Measurements from ENCODE around the gene RELN.

RELN gene

DNA sequence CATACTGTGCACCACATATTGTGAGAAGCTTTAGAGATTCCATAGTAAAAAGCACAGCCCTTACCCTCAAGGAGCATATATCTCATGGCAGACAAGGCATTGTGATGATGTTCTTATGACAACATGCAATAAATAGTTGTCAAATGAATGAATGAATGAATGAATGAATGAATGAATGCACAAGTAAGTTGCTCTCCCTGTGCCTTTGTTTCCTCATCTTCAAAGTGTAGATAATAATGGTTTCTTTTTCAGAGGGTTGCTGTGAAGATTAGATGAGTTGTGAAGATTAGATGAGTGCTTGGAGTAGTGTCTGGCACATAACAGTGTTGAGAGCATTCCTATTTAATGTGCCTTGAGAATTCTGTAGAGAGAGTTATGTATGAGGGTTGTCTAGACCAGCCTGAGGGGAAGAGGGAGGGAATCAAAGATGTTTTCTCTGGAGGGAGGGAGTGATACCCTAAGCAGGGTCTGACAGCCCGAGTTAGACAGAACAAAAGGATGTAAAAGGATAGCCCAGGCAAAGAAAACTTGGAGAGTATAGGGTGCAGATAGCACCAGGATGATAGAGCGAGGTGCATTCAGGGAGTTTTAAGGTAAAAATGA lies 217.2 kb downstream of the RELN start:
- H3K4me1 ChIP-seq (ENCODE audit: control insufficient read depth in 1 of 2, insufficient read depth in 2 of 2, low read length in 2 of 2), result peaks cover 0 to 2% of the 10 kb centered on the region in 2 experiments
- H3K14ac ChIP-seq (ENCODE audit: low read length), result no peak overlapping the region
- H4K12ac ChIP-seq (ENCODE audit: low read depth, low read length), result no peak overlapping the region
- H3K18ac ChIP-seq (ENCODE audit: low read length), result no peak overlapping the region
- no CpG with 5 or more reads among the region's 2 CpGs for WGBS (ENCODE audit: extremely low coverage, insufficient coverage, insufficient read length)
- H2BK12ac ChIP-seq (ENCODE audit: low read length), result no peak overlapping the region
- H3K27me3 ChIP-seq (ENCODE audit: insufficient read depth, low read length), result no peaks in the 10 kb centered on the region
- H3K4me3 ChIP-seq (ENCODE audit: low read depth, low read length), result no peak overlapping the region
- H4K91ac ChIP-seq (ENCODE audit: low read depth, low read length), result no peak overlapping the region
- H2BK120ac ChIP-seq (ENCODE audit: insufficient read depth, low read length, poor library complexity), result no peak overlapping the region
- H3K79me2 ChIP-seq (ENCODE audit: control insufficient read depth, insufficient read depth, low read length, poor library complexity), result no peaks in the 10 kb centered on the region
- no peak overlapping the region for H3K4ac ChIP-seq (ENCODE audit: low read depth, low read length)
- no peak overlapping the region for H3K4me2 ChIP-seq (ENCODE audit: low read length)
- no peak overlapping the region for H2AK5ac ChIP-seq (ENCODE audit: low read length)
- H3K79me1 ChIP-seq (ENCODE audit: low read length), result peaks cover 2% of the 10 kb centered on the region
- no peak overlapping the region for H3K23ac ChIP-seq (ENCODE audit: low read length)
- no peaks in the 10 kb centered on the region for H3K9me3 ChIP-seq (ENCODE audit: insufficient read depth, low read depth, low read length)
- H4K8ac ChIP-seq (ENCODE audit: low read depth, low read length), result no peak overlapping the region
- H3K27ac ChIP-seq (ENCODE audit: low read depth, low read length), result no peak overlapping the region
- no peak overlapping the region for H2BK5ac ChIP-seq (ENCODE audit: low read depth, low read length, poor library complexity)
- H3K36me3 ChIP-seq (ENCODE audit: control insufficient read depth in 1 of 2, insufficient read depth in 2 of 2, low read length in 2 of 2), result no peaks in the 10 kb centered on the region
- no peak overlapping the region for H3K9ac ChIP-seq (ENCODE audit: low read length)
- no peak overlapping the region for H2AFZ ChIP-seq (ENCODE audit: insufficient read depth, low read length, poor library complexity)
- no peak for DNase-seq

- Histone ChIP-seq H3K79me2 (ENCODE audit: control insufficient read depth, insufficient read depth, low read length, poor library complexity) (no peaks in the 10 kb centered on the region), H3K4me3 (ENCODE audit: low read depth, low read length) (no peak overlapping the region), H3K23ac (ENCODE audit: low read length) (no peak overlapping the region), H2AFZ (ENCODE audit: insufficient read depth, low read length, poor library complexity) (no peak overlapping the region), H3K4me1 (ENCODE audit: control insufficient read depth in 1 of 2, insufficient read depth in 2 of 2, low read length in 2 of 2) (peaks cover 0 to 2% of the 10 kb centered on the region in 2 experiments), H2BK5ac (ENCODE audit: low read depth, low read length, poor library complexity) (no peak overlapping the region), H4K12ac (ENCODE audit: low read depth, low read length) (no peak overlapping the region), H2AK5ac (ENCODE audit: low read length) (no peak overlapping the region), H3K14ac (ENCODE audit: low read length) (no peak overlapping the region), H2BK12ac (ENCODE audit: low read length) (no peak overlapping the region), H3K9ac (ENCODE audit: low read length) (no peak overlapping the region), H3K79me1 (ENCODE audit: low read length) (peaks cover 2% of the 10 kb centered on the region), H3K9me3 (ENCODE audit: insufficient read depth, low read depth, low read length) (no peaks in the 10 kb centered on the region), H2BK120ac (ENCODE audit: insufficient read depth, low read length, poor library complexity) (no peak overlapping the region), H3K4ac (ENCODE audit: low read depth, low read length) (no peak overlapping the region), H3K36me3 (ENCODE audit: control insufficient read depth in 1 of 2, insufficient read depth in 2 of 2, low read length in 2 of 2) (no peaks in the 10 kb centered on the region), H3K18ac (ENCODE audit: low read length) (no peak overlapping the region), H3K4me2 (ENCODE audit: low read length) (no peak overlapping the region), H4K8ac (ENCODE audit: low read depth, low read length) (no peak overlapping the region), H3K27ac (ENCODE audit: low read depth, low read length) (no peak overlapping the region), H3K27me3 (ENCODE audit: insufficient read depth, low read length) (no peaks in the 10 kb centered on the region), H4K91ac (ENCODE audit: low read depth, low read length) (no peak overlapping the region)
- WGBS (ENCODE audit: extremely low coverage, insufficient coverage, insufficient read length), result no CpG with 5 or more reads among the region's 2 CpGs
- DNase-seq, result no peak
Measured at GRCh38 chr7:103771294-103771693, 218.2 kb downstream of the RELN start.

DNA sequence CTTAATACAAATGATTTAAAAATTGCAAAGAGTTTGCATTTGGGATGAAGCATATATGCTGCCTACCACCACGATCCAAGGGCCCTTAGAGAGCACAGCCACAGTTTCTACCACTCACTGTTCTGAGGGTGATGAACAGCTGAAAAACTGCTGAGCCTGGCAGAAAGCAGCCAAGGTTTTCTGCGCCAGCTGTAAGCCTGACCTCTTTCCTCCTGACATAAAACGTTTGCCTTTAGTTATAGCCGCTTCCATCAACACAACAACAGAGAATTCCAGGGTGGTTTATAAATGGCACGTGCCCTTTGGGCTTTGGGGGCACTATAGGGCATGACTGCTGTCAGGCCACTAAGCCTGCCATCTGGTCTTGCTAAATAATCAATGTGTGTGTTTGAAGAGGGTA lies 222.8 kb downstream of the RELN start:
- Histone ChIP-seq H3K4ac (ENCODE audit: low read depth, low read length) (no peak overlapping the region), H2BK12ac (ENCODE audit: low read length) (no peak overlapping the region), H3K18ac (ENCODE audit: low read length) (no peak overlapping the region), H3K4me1 (ENCODE audit: control insufficient read depth in 1 of 2, insufficient read depth in 2 of 2, low read length in 2 of 2) (peaks cover 2 to 3% of the 10 kb centered on the region in 2 experiments), H2AFZ (ENCODE audit: insufficient read depth, low read length, poor library complexity) (no peak overlapping the region), H2BK120ac (ENCODE audit: insufficient read depth, low read length, poor library complexity) (no peak overlapping the region), H3K36me3 (ENCODE audit: control insufficient read depth in 1 of 2, insufficient read depth in 2 of 2, low read length in 2 of 2) (no peaks in the 10 kb centered on the region), H2AK5ac (ENCODE audit: low read length) (no peak overlapping the region), H3K23ac (ENCODE audit: low read length) (no peak overlapping the region), H3K4me2 (ENCODE audit: low read length) (no peak overlapping the region), H3K9ac (ENCODE audit: low read length) (no peak overlapping the region), H3K9me3 (ENCODE audit: insufficient read depth, low read depth, low read length) (no peaks in the 10 kb centered on the region), H3K27ac (ENCODE audit: low read depth, low read length) (no peak overlapping the region), H4K91ac (ENCODE audit: low read depth, low read length) (no peak overlapping the region), H3K79me1 (ENCODE audit: low read length) (no peaks in the 10 kb centered on the region), H3K27me3 (ENCODE audit: insufficient read depth, low read length) (no peaks in the 10 kb centered on the region), H4K8ac (ENCODE audit: low read depth, low read length) (no peak overlapping the region), H4K12ac (ENCODE audit: low read depth, low read length) (no peak overlapping the region), H2BK5ac (ENCODE audit: low read depth, low read length, poor library complexity) (no peak overlapping the region), H3K4me3 (ENCODE audit: low read depth, low read length) (no peak overlapping the region), H3K79me2 (ENCODE audit: control insufficient read depth, insufficient read depth, low read length, poor library complexity) (no peaks in the 10 kb centered on the region), H3K14ac (ENCODE audit: low read length) (no peak overlapping the region)
- DNase-seq, result no peak
- WGBS (ENCODE audit: extremely low coverage, insufficient coverage, insufficient read length), result no CpG with 5 or more reads among the region's 5 CpGs

DNA sequence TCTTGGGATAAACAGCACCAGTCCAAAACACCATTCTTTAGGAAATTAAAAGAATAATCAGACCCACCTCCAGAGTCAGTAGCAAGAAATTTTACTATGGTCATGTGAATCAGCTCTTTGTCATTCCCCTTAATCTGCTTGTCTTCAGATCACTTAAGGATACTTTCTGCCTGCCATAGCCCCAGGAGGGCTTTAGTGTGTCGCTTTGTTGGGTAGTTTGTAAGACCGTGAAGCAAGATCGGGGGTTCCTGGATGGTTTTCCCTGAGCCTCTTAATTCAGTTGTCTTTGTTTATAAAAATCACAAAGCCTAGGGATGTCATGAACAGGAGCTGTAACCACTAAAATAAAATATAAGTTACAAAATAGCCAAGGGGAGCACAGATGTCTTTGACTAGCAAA lies 223.6 kb downstream of the RELN start:
- no CpG with 5 or more reads among the region's 3 CpGs for WGBS (ENCODE audit: extremely low coverage, insufficient coverage, insufficient read length)
- no peak overlapping the region for H3K14ac ChIP-seq (ENCODE audit: low read length)
- H2AFZ ChIP-seq (ENCODE audit: insufficient read depth, low read length, poor library complexity), result no peak overlapping the region
- DNase-seq, result no peak
- no peak overlapping the region for H4K91ac ChIP-seq (ENCODE audit: low read depth, low read length)
- no peak overlapping the region for H3K9ac ChIP-seq (ENCODE audit: low read length)
- no peak overlapping the region for H4K8ac ChIP-seq (ENCODE audit: low read depth, low read length)
- H2BK120ac ChIP-seq (ENCODE audit: insufficient read depth, low read length, poor library complexity), result no peak overlapping the region
- no peaks in the 10 kb centered on the region for H3K9me3 ChIP-seq (ENCODE audit: insufficient read depth, low read depth, low read length)
- H3K79me1 ChIP-seq (ENCODE audit: low read length), result no peaks in the 10 kb centered on the region
- peaks cover 2 to 3% of the 10 kb centered on the region in 2 experiments for H3K4me1 ChIP-seq (ENCODE audit: control insufficient read depth in 1 of 2, insufficient read depth in 2 of 2, low read length in 2 of 2)
- no peaks in the 10 kb centered on the region for H3K36me3 ChIP-seq (ENCODE audit: control insufficient read depth in 1 of 2, insufficient read depth in 2 of 2, low read length in 2 of 2)
- H2BK5ac ChIP-seq (ENCODE audit: low read depth, low read length, poor library complexity), result no peak overlapping the region
- H3K79me2 ChIP-seq (ENCODE audit: control insufficient read depth, insufficient read depth, low read length, poor library complexity), result no peaks in the 10 kb centered on the region
- no peak overlapping the region for H3K4ac ChIP-seq (ENCODE audit: low read depth, low read length)
- H2AK5ac ChIP-seq (ENCODE audit: low read length), result no peak overlapping the region
- H2BK12ac ChIP-seq (ENCODE audit: low read length), result no peak overlapping the region
- no peak overlapping the region for H3K27ac ChIP-seq (ENCODE audit: low read depth, low read length)
- no peak overlapping the region for H4K12ac ChIP-seq (ENCODE audit: low read depth, low read length)
- no peaks in the 10 kb centered on the region for H3K27me3 ChIP-seq (ENCODE audit: insufficient read depth, low read length)
- no peak overlapping the region for H3K18ac ChIP-seq (ENCODE audit: low read length)
- H3K4me2 ChIP-seq (ENCODE audit: low read length), result no peak overlapping the region
- no peak overlapping the region for H3K23ac ChIP-seq (ENCODE audit: low read length)
- no peak overlapping the region for H3K4me3 ChIP-seq (ENCODE audit: low read depth, low read length)
